H9 (cell line): Measurements from ENCODE around the gene SH3BP2. TPM values are rescaled to one million over a fixed set of nuclear protein-coding genes. Genes with fewer than 3 reads are reported as not detected.

ENCODE experiments used
- DNase-seq: peaks from one replicate; pipeline ENCODE4 v3.0.0-alpha.2; 2017
- H2AFZ ChIP-seq: one replicate; pipeline ENCODE4 v1.6.1; 2013; ENCODE audit warnings: mild to moderate bottlenecking, low read length, control low read depth, moderate library complexity
- H2AK5ac ChIP-seq: 2 replicates; pipeline ENCODE4 v1.6.1; 2013; ENCODE audit warnings: low read length, control low read depth, mixed read lengths; ENCODE audit not compliant: insufficient read length
- H2BK120ac ChIP-seq: one replicate; pipeline ENCODE4 v1.6.1; 2013; ENCODE audit warnings: low read depth, mild to moderate bottlenecking, low read length, control low read depth, inconsistent platforms; ENCODE audit not compliant: poor library complexity, severe bottlenecking
- H2BK12ac ChIP-seq: 2 replicates; pipeline ENCODE4 v1.6.1; 2013; ENCODE audit warnings: low read length, control low read depth, mixed read lengths, low read depth; ENCODE audit not compliant: insufficient read length
- H2BK15ac ChIP-seq: 2 replicates; pipeline ENCODE4 v1.6.1; 2013; ENCODE audit warnings: low read depth, low read length, control low read depth
- H2BK20ac ChIP-seq: one replicate; pipeline ENCODE4 v1.6.1; 2013; ENCODE audit warnings: low read depth, mild to moderate bottlenecking, low read length, control low read depth, inconsistent platforms; ENCODE audit not compliant: poor library complexity, severe bottlenecking
- H2BK5ac ChIP-seq: 2 replicates; pipeline ENCODE4 v1.6.1; 2013; ENCODE audit warnings: low read length, control low read depth, mixed read lengths; ENCODE audit not compliant: insufficient read length
- H3K14ac ChIP-seq: 2 replicates; pipeline ENCODE4 v1.6.1; 2013; ENCODE audit warnings: low read length, control low read depth; ENCODE audit not compliant: insufficient read depth
- H3K18ac ChIP-seq: 2 replicates; pipeline ENCODE4 v1.6.1; 2013; ENCODE audit warnings: low read depth, mild to moderate bottlenecking, mixed read lengths, low read length, control low read depth; ENCODE audit not compliant: insufficient read length
- H3K23ac ChIP-seq: 2 replicates; pipeline ENCODE4 v1.6.1; 2013; ENCODE audit warnings: low read length, control low read depth, mixed read lengths, low read depth; ENCODE audit not compliant: insufficient read length
- H3K23me2 ChIP-seq: 2 replicates; pipeline ENCODE4 v1.6.1; 2013; ENCODE audit warnings: low read depth, mild to moderate bottlenecking, mixed read lengths, low read length, control low read depth; ENCODE audit not compliant: insufficient read length, poor library complexity, severe bottlenecking
- H3K27ac ChIP-seq: 2 replicates; pipeline ENCODE4 v1.5.1; 2013; ENCODE audit warnings: low read length, control low read depth, mixed read lengths, low read depth; ENCODE audit not compliant: insufficient read length
- H3K27me3 ChIP-seq: 2 replicates; pipeline ENCODE4 v1.6.1; 2013; ENCODE audit warnings: low read length, control low read depth, inconsistent platforms; ENCODE audit not compliant: insufficient read depth
- H3K4ac ChIP-seq: 2 replicates; pipeline ENCODE4 v1.6.1; 2013; ENCODE audit warnings: low read depth, mild to moderate bottlenecking, control low read depth, inconsistent platforms, low read length, moderate library complexity
- H3K4me1 ChIP-seq: 2 replicates; pipeline ENCODE4 v1.6.1; 2013; ENCODE audit warnings: low read length, control low read depth, inconsistent platforms; ENCODE audit not compliant: insufficient read depth
- H3K4me2 ChIP-seq: 2 replicates; pipeline ENCODE4 v1.6.1; 2013; ENCODE audit warnings: low read length, control low read depth, mixed read lengths; ENCODE audit not compliant: insufficient read length, insufficient read depth
- H3K56ac ChIP-seq: 2 replicates; pipeline ENCODE4 v1.6.1; 2013; ENCODE audit warnings: low read depth, mild to moderate bottlenecking, mixed read lengths, low read length, control low read depth; ENCODE audit not compliant: insufficient read length
- H3K79me1 ChIP-seq: 2 replicates; pipeline ENCODE4 v1.6.1; 2013; ENCODE audit warnings: low read depth, mild to moderate bottlenecking, moderate library complexity, low read length, control low read depth, inconsistent platforms; ENCODE audit not compliant: insufficient read depth, poor library complexity, severe bottlenecking
- H3K79me2 ChIP-seq: 2 replicates; pipeline ENCODE4 v1.6.1; 2013; ENCODE audit warnings: low read length, control low read depth, inconsistent platforms; ENCODE audit not compliant: insufficient read depth
- H3K9ac ChIP-seq: 2 replicates; pipeline ENCODE4 v1.6.1; 2013; ENCODE audit warnings: low read length, control low read depth, mixed read lengths; ENCODE audit not compliant: insufficient read length; ENCODE audit errors: extremely low read depth
- H3K9me3 ChIP-seq: one replicate; pipeline ENCODE4 v1.6.1; 2013; ENCODE audit warnings: low read depth, low read length, inconsistent platforms; ENCODE audit not compliant: control insufficient read depth
- H3T11ph ChIP-seq: one replicate; pipeline ENCODE4 v1.6.1; 2013; ENCODE audit warnings: mild to moderate bottlenecking, low read length, control low read depth, inconsistent platforms
- H4K20me1 ChIP-seq: one replicate; pipeline ENCODE4 v1.6.1; 2013; ENCODE audit not compliant: control insufficient read depth, insufficient read length, insufficient read depth
- H4K5ac ChIP-seq: 2 replicates; pipeline ENCODE4 v1.6.1; 2013; ENCODE audit warnings: low read depth, mild to moderate bottlenecking, mixed read lengths, low read length, control low read depth; ENCODE audit not compliant: insufficient read length
- H4K8ac ChIP-seq: replicated peaks from 2 replicates; pipeline ENCODE4 v1.6.1; 2013; ENCODE audit warnings: low read length, control low read depth, mixed read lengths, low read depth; ENCODE audit not compliant: insufficient read length
- H4K91ac ChIP-seq: 2 replicates; pipeline ENCODE4 v1.6.1; 2013; ENCODE audit warnings: low read depth, mild to moderate bottlenecking, moderate library complexity, mixed read lengths, low read length, control low read depth; ENCODE audit not compliant: insufficient read length
- H3K27ac Mint-ChIP-seq, 3 experiments: 2 replicates in 2 of 3; 3 replicates in 1 of 3; pipeline ENCODE4 v1.8.0; 2020 to 2021; ENCODE audit warnings: mixed read lengths in 3 of 3, mild to moderate bottlenecking in 1 of 3, moderate library complexity in 1 of 3
- H3K27me3 Mint-ChIP-seq: 2 replicates; pipeline ENCODE4 v1.8.0; 2021; ENCODE audit warnings: low read depth, mild to moderate bottlenecking, moderate library complexity, mixed read lengths
- H3K36me3 Mint-ChIP-seq, 3 experiments: 2 replicates in 2 of 3; 3 replicates in 1 of 3; pipeline ENCODE4 v1.8.0; 2020 to 2021; ENCODE audit warnings: low read depth in 3 of 3, mixed read lengths in 3 of 3; ENCODE audit not compliant: insufficient read depth in 1 of 3
- H3K4me1 Mint-ChIP-seq, 2 experiments: 2 replicates each; pipeline ENCODE4 v1.8.0; 2020; ENCODE audit warnings: mixed read lengths in 2 of 2
- H3K4me3 Mint-ChIP-seq, 2 experiments: 2 replicates in 1 of 2; 3 replicates in 1 of 2; pipeline ENCODE4 v1.8.0; 2020 to 2021; ENCODE audit warnings: mild to moderate bottlenecking in 2 of 2, mixed read lengths in 2 of 2, moderate library complexity in 1 of 2
- H3K9me3 Mint-ChIP-seq, 2 experiments: 2 replicates in 1 of 2; 3 replicates in 1 of 2; pipeline ENCODE4 v1.8.0; 2020; ENCODE audit warnings: mild to moderate bottlenecking in 2 of 2, mixed read lengths in 2 of 2, moderate library complexity in 1 of 2
- CTCF ChIP-seq: fragments of 200-600 bp; sonication (generic); conservative IDR thresholded peaks from 3 replicates; pipeline ENCODE4 v1.8.0; 2021; ENCODE audit warnings: antibody characterized with exemption, mild to moderate bottlenecking
- WGBS: extraction: QIAGEN DNeasy Blood & Tissue Kit; methylation state at CpG from one replicate; pipeline ENCODE4 v1.1.7; 2013; ENCODE audit warnings: missing lambda C conversion rate, low lambda C conversion rate, mixed read lengths; ENCODE audit not compliant: insufficient read length; ENCODE audit errors: extremely low coverage; 5-methylcytosine and 5-hydroxymethylcytosine counted together
- total RNA-seq: library from RNA; stranded (reverse); gene quantifications from 2 replicates; pipeline ENCODE4 v1.2.1, GENCODE V29; 2021

Gene SH3BP2
- total RNA-seq, 1 experiment from 2014 or later: 37.6 TPM

GRCh38 chr4:2857349-2857927, 64.6 kb downstream of the SH3BP2 start:
- H3K4me1 Mint-ChIP-seq: peaks cover 28 to 31% of the 10 kb centered on the region in 2 experiments
- H2BK15ac ChIP-seq: no peak overlapping the region
- no peak overlapping the region for H2AFZ ChIP-seq
- no peak overlapping the region for H3T11ph ChIP-seq
- H3K18ac ChIP-seq: no peak overlapping the region
- H3K56ac ChIP-seq: no peak overlapping the region
- H3K27me3 Mint-ChIP-seq: no peaks in the 10 kb centered on the region
- H4K8ac ChIP-seq: no peak overlapping the region
- H3K36me3 Mint-ChIP-seq: peaks cover 9 to 22% (median 16%) of the 10 kb centered on the region in 3 experiments; a peak in 5 of 7 replicates
- H3K23ac ChIP-seq: no peak overlapping the region
- H3K4me2 ChIP-seq: no peak overlapping the region
- H3K27me3 ChIP-seq: no peaks in the 10 kb centered on the region
- H3K9me3 Mint-ChIP-seq: no peaks in the 10 kb centered on the region
- H2BK5ac ChIP-seq: no peak overlapping the region
- H3K27ac ChIP-seq: no peak overlapping the region
- peaks cover 13% of the 10 kb centered on the region for H3K4me1 ChIP-seq
- peaks cover 9% of the 10 kb centered on the region for H3K79me1 ChIP-seq
- no peak for TF ChIP-seq CTCF
- no peak overlapping the region for H3K14ac ChIP-seq
- no peak overlapping the region for H2AK5ac ChIP-seq
- H4K5ac ChIP-seq: no peak overlapping the region
- no peak overlapping the region for H2BK20ac ChIP-seq
- no peak overlapping the region for H2BK12ac ChIP-seq
- peak overlapping the region in 1 of 3 experiments; percentile 49; a peak in 2 of 7 replicates for H3K27ac Mint-ChIP-seq
- H3K79me2 ChIP-seq: peaks cover 5% of the 10 kb centered on the region; the same call in 1 of the 2 replicates
- no peak overlapping the region for H3K9ac ChIP-seq
- no peaks in the 10 kb centered on the region for H4K20me1 ChIP-seq
- DNase-seq: no peak
- H3K4ac ChIP-seq: no peak overlapping the region
- WGBS: no CpG with 5 or more reads among the region's 5 CpGs
- no peak overlapping the region for H4K91ac ChIP-seq
- H3K9me3 ChIP-seq: no peaks in the 10 kb centered on the region
- H3K23me2 ChIP-seq: no peaks in the 10 kb centered on the region
- H3K4me3 Mint-ChIP-seq: no peak overlapping the region
- H2BK120ac ChIP-seq: no peak overlapping the region
